SK-N-SH (cell line): ENCODE results near the gene ZNF608. TPM values are rescaled to one million over a fixed set of nuclear protein-coding genes. Genes with fewer than 3 reads are reported as not detected.

Source experiments
- CTCF ChIA-PET: fragments of 300-600, 350-600 bp; formaldehyde crosslinking; extraction: SDS; loops from one replicate; lab custom pipeline; 2021; lab: Yijun Ruan, JAX
- POLR2A ChIA-PET: fragments of 350-600 bp; sonication (Branson Sonifier 250); formaldehyde crosslinking; extraction: SDS; loops from one replicate; lab custom pipeline; 2020; ENCODE audit warnings: antibody characterized with exemption, inconsistent platforms; lab: Yijun Ruan, JAX
- DNase-seq: peaks from one replicate; pipeline ENCODE4 v3.0.0; 2012
- H2AFZ ChIP-seq: fragments of 200-600 bp; sonication (generic); 2 replicates; pipeline ENCODE4 v1.8.1; 2016; ENCODE audit warnings: antibody characterized with exemption, mild to moderate bottlenecking, low read depth
- H3F3A ChIP-seq: fragments of 200-600 bp; sonication (generic); replicated peaks from 2 replicates; pipeline ENCODE3; 2016; ENCODE audit warnings: antibody characterized with exemption, mild to moderate bottlenecking; ENCODE audit not compliant: insufficient read depth
- H3K27ac ChIP-seq, 2 experiments: fragments of 200-500 bp in 1 of 2; fragments of 200-600 bp in 1 of 2; sonication (Bioruptor generic) in 1 of 2; sonication (generic), shearing (Covaris generic) in 1 of 2; 2 replicates each; pipeline versions ENCODE4 v1.5.1 to v1.6.1; 2014 to 2016; ENCODE audit warnings: low read depth in 2 of 2, inconsistent platforms in 1 of 2, low read length in 1 of 2, mild to moderate bottlenecking in 1 of 2, mixed read lengths in 1 of 2
- H3K27me3 ChIP-seq: fragments of 200-600 bp; sonication (generic), shearing (Covaris generic); 2 replicates; pipeline ENCODE4 v1.6.1; 2016; ENCODE audit warnings: mixed run types; ENCODE audit not compliant: insufficient read depth
- H3K36me3 ChIP-seq, 2 experiments: fragments of 200-500 bp in 1 of 2; fragments of 200-600 bp in 1 of 2; sonication (Bioruptor generic) in 1 of 2; sonication (generic) in 1 of 2; replicated peaks in 1 of 2; 2 replicates each; pipeline versions ENCODE3 to v1.5.1; 2014 to 2016; ENCODE audit warnings: low read length in 1 of 2, mild to moderate bottlenecking in 1 of 2; ENCODE audit not compliant: insufficient read depth in 2 of 2, control insufficient read depth in 1 of 2
- H3K4me1 ChIP-seq, 2 experiments: fragments of 200-500 bp in 1 of 2; fragments of 200-600 bp in 1 of 2; sonication (Bioruptor generic) in 1 of 2; sonication (generic), shearing (Covaris generic) in 1 of 2; 2 replicates each; pipeline versions ENCODE4 v1.5.1 to v1.6.1; 2014 to 2016; ENCODE audit warnings: low read depth in 1 of 2, low read length in 1 of 2, mixed run types in 1 of 2; ENCODE audit not compliant: insufficient read depth in 2 of 2, control insufficient read depth in 1 of 2
- H3K4me2 ChIP-seq: fragments of 200-600 bp; sonication (generic), shearing (Covaris generic); 2 replicates; pipeline ENCODE4 v1.6.1; 2017; ENCODE audit warnings: mixed run types
- H3K4me3 ChIP-seq, 2 experiments: fragments of 200-500 bp in 1 of 2; fragments of 200-600 bp in 1 of 2; sonication (Bioruptor generic) in 1 of 2; sonication (generic), shearing (Covaris generic) in 1 of 2; 2 replicates each; pipeline versions ENCODE4 v1.5.1 to v1.8.1; 2014 to 2016; ENCODE audit warnings: low read depth in 2 of 2, inconsistent platforms in 1 of 2, low read length in 1 of 2, mild to moderate bottlenecking in 1 of 2, mixed read lengths in 1 of 2, moderate library complexity in 1 of 2
- H3K79me2 ChIP-seq: fragments of 200-600 bp; sonication (generic); 2 replicates; pipeline ENCODE4 v1.8.1; 2017; ENCODE audit warnings: mild to moderate bottlenecking; ENCODE audit not compliant: insufficient read depth
- H3K9ac ChIP-seq: fragments of 200-600 bp; sonication (generic); 2 replicates; pipeline ENCODE4 v1.6.1; 2017; ENCODE audit warnings: mixed run types
- H3K9me2 ChIP-seq: fragments of 200-600 bp; sonication (generic); 2 replicates; pipeline ENCODE4 v1.6.1; 2017; ENCODE audit warnings: mixed run types
- H3K9me3 ChIP-seq: fragments of 200-600 bp; sonication (generic); 2 replicates; pipeline ENCODE4 v1.6.1; 2017; ENCODE audit warnings: mixed run types, mild to moderate bottlenecking, moderate library complexity
- H4K20me1 ChIP-seq: fragments of 200-600 bp; sonication (generic); 2 replicates; pipeline ENCODE4 v1.6.1; 2017; ENCODE audit warnings: mild to moderate bottlenecking, mixed run types; ENCODE audit not compliant: insufficient read depth
- ELF1 ChIP-seq: IDR thresholded peaks from 2 replicates; pipeline ENCODE4 v1.4.0; 2012
- FOSL2 ChIP-seq: IDR thresholded peaks from 2 replicates; pipeline ENCODE4 v1.4.0; 2012; ENCODE audit warnings: low read depth, mild to moderate bottlenecking, moderate library complexity, borderline replicate concordance
- GABPA ChIP-seq: IDR thresholded peaks from 2 replicates; pipeline ENCODE4 v1.4.0; 2012; ENCODE audit warnings: low read depth, mild to moderate bottlenecking
- GATA2 ChIP-seq: sonication (generic); formaldehyde crosslinking; IDR thresholded peaks from 2 replicates; pipeline ENCODE4 v1.5.0; 2020; ENCODE audit warnings: mild to moderate bottlenecking, missing genetic modification reagents
- MAX ChIP-seq: IDR thresholded peaks from 2 replicates; pipeline ENCODE4 v1.4.0; 2012; ENCODE audit warnings: low read depth
- MEF2A ChIP-seq: IDR thresholded peaks from 2 replicates; pipeline ENCODE4 v1.4.0; 2012; ENCODE audit warnings: low read depth, borderline replicate concordance
- MXI1 ChIP-seq: IDR thresholded peaks from 2 replicates; pipeline ENCODE4 v1.6.1; 2012; ENCODE audit warnings: mild to moderate bottlenecking, low read depth, low read length, improper control_type of control experiment
- NRF1 ChIP-seq: IDR thresholded peaks from 2 replicates; pipeline ENCODE4 v1.6.1; 2012; ENCODE audit warnings: low read depth, mild to moderate bottlenecking, low read length
- POLR2AphosphoS5 ChIP-seq: IDR thresholded peaks from 2 replicates; pipeline ENCODE4 v1.6.1; 2012; ENCODE audit warnings: low read depth, low read length
- RAD21 ChIP-seq: IDR thresholded peaks from 2 replicates; pipeline ENCODE4 v1.6.1; 2012; ENCODE audit warnings: mild to moderate bottlenecking, low read length
- RCOR1 ChIP-seq: fragments of 150-350 bp; IDR thresholded peaks from 2 replicates; pipeline ENCODE4 v1.6.1; 2017; ENCODE audit warnings: antibody characterized with exemption, low read length
- RFX5 ChIP-seq: IDR thresholded peaks from 2 replicates; pipeline ENCODE4 v1.6.1; 2012; ENCODE audit warnings: mild to moderate bottlenecking, improper control_type of control experiment, low read length
- RXRA ChIP-seq: IDR thresholded peaks from 2 replicates; pipeline ENCODE4 v1.4.0; 2012; ENCODE audit warnings: low read depth, mild to moderate bottlenecking, borderline replicate concordance
- SIN3A ChIP-seq: IDR thresholded peaks from 2 replicates; pipeline ENCODE4 v1.6.1; 2012; ENCODE audit warnings: low read depth, mild to moderate bottlenecking, low read length, moderate library complexity, borderline replicate concordance
- SMC3 ChIP-seq: IDR thresholded peaks from 2 replicates; pipeline ENCODE4 v1.6.1; 2012; ENCODE audit warnings: low read depth, low read length, improper control_type of control experiment
- TAF1 ChIP-seq: IDR thresholded peaks from 2 replicates; pipeline ENCODE4 v1.6.1; 2012; ENCODE audit warnings: low read depth, mild to moderate bottlenecking, low read length, moderate library complexity, borderline replicate concordance
- TCF12 ChIP-seq: IDR thresholded peaks from 2 replicates; pipeline ENCODE4 v1.4.0; 2012
- TEAD4 ChIP-seq: IDR thresholded peaks from 2 replicates; pipeline ENCODE4 v1.4.0; 2012; ENCODE audit warnings: mild to moderate bottlenecking, borderline replicate concordance; ENCODE audit not compliant: insufficient read depth
- USF2 ChIP-seq: fragments of 150-350 bp; IDR thresholded peaks from 2 replicates; pipeline ENCODE4 v1.6.1; 2017; ENCODE audit warnings: antibody characterized with exemption, low read length, low read depth, borderline replicate concordance
- ZBTB33 ChIP-seq: IDR thresholded peaks from 2 replicates; pipeline ENCODE4 v1.4.0; 2012; ENCODE audit warnings: low read depth, borderline replicate concordance
- WGBS: methylation state at CpG from one replicate; pipeline ENCODE4 v1.1.6; 2017; ENCODE audit warnings: low lambda C conversion rate; 5-methylcytosine and 5-hydroxymethylcytosine counted together
- polyA plus RNA-seq, 3 experiments: library from polyadenylated mRNA; depleted of rRNA; stranded (reverse); fragments of >200 nt; gene quantifications; 2 replicates each; pipeline ENCODE4 v1.2.3, GENCODE V29; 2012
- TF ChIP-seq, protein P1 (sequence below): IDR thresholded peaks from 2 replicates; pipeline ENCODE4 v1.4.0; 2012; ENCODE audit warnings: low read depth, borderline replicate concordance
- TF ChIP-seq, protein P2 (sequence below): IDR thresholded peaks from 2 replicates; pipeline ENCODE4 v1.6.1; 2012; ENCODE audit warnings: mild to moderate bottlenecking, low read depth, low read length, moderate library complexity

Gene ZNF608
- polyA plus RNA-seq, 1 of the 3 experiments (the other 2 are of a cell fraction): 4.9 TPM

DNA sequence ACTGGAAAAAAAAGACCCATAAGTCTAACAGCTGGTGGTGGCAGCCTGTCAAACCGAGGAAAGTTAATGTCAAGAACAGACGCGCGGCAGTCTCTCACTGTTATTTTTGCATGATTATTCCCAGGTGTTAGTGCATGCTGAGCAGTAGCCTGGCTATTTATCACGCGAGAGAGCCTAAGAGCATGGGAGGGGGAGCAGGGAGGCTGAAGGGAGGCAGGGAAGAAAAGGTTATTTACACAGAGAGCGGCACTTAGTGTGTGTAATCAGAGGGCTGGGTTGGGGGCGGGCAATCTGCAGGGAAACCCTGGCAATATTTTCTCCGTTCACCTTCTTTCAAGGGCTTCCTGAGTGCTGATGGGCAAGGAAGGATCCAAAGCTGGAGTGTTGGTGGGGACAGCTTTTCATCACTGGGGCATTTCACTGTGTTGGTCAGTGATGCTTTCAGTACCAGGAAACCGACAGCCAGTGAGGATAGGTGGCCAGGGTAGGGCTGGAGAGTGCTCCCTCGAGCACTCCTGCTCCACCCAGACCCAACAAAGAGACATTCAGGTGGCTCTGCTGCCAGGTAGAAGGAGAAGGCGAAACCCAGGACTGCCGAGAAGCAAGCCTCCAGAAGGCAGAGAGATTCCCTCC lies 39.6 kb downstream of the ZNF608 start (continued):
- TF ChIP-seq GATA2 (CRISPR knock-in tag) (peak; percentile 46), GABPA (no peak), SIN3A (peak; percentile 58; the same call in 1 of the 2 replicates), NRF1 (no peak), FOSL2 (no peak), ELF1 (no peak), RCOR1 (peak; percentile 68), SMC3 (no peak), RXRA (no peak), RAD21 (peak; percentile 38), MAX (no peak), MEF2A (no peak), POLR2AphosphoS5 (peak; percentile 52; the same call in 1 of the 2 replicates), MXI1 (0 out of 2 replicates have a peak, but pooled peaks have one; percentile 76), RFX5 (no peak)
- TF ChIP-seq, protein P1, sequence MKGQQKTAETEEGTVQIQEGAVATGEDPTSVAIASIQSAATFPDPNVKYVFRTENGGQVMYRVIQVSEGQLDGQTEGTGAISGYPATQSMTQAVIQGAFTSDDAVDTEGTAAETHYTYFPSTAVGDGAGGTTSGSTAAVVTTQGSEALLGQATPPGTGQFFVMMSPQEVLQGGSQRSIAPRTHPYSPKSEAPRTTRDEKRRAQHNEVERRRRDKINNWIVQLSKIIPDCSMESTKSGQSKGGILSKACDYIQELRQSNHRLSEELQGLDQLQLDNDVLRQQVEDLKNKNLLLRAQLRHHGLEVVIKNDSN: no peak
- TF ChIP-seq, protein P2, sequence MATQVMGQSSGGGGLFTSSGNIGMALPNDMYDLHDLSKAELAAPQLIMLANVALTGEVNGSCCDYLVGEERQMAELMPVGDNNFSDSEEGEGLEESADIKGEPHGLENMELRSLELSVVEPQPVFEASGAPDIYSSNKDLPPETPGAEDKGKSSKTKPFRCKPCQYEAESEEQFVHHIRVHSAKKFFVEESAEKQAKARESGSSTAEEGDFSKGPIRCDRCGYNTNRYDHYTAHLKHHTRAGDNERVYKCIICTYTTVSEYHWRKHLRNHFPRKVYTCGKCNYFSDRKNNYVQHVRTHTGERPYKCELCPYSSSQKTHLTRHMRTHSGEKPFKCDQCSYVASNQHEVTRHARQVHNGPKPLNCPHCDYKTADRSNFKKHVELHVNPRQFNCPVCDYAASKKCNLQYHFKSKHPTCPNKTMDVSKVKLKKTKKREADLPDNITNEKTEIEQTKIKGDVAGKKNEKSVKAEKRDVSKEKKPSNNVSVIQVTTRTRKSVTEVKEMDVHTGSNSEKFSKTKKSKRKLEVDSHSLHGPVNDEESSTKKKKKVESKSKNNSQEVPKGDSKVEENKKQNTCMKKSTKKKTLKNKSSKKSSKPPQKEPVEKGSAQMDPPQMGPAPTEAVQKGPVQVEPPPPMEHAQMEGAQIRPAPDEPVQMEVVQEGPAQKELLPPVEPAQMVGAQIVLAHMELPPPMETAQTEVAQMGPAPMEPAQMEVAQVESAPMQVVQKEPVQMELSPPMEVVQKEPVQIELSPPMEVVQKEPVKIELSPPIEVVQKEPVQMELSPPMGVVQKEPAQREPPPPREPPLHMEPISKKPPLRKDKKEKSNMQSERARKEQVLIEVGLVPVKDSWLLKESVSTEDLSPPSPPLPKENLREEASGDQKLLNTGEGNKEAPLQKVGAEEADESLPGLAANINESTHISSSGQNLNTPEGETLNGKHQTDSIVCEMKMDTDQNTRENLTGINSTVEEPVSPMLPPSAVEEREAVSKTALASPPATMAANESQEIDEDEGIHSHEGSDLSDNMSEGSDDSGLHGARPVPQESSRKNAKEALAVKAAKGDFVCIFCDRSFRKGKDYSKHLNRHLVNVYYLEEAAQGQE: no peak

DNA sequence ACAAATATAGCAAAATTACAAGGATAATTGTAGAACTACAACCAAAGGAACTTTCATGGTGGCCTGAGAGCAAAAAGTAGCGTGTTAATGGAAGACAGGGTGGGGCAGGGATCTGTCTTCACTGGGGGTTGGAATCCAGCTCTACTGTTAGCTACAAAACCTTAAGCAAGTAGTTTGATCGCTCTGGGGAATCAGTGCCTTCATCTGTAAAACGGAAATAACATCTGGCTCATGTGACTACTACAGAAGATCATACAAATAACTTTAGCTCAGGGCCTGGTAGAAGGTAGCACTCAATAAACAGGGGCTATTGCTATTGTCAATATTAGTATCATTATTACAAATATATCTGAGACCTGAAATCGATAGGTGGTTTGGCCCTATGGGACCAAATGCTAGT lies 40.4 kb downstream of the ZNF608 start:
- no peak for DNase-seq
- H4K20me1 ChIP-seq: no peaks in the 10 kb centered on the region; the same call in 1 of the 2 replicates
- H3K9me2 ChIP-seq: no peaks in the 10 kb centered on the region
- no peaks in the 10 kb centered on the region for H3K27me3 ChIP-seq
- ChIA-PET CTCF (interaction anchor here (1.5 to 1.6 kb wide), 2 partner anchors 14 to 16 kb away, joined by 4 to 5 read pairs; no protein-coding TSS in a partner anchor), POLR2A (interaction anchor here (1.0 to 1.5 kb wide), 2 partner anchors 12 to 43 kb away, joined by 3 to 4 read pairs; no protein-coding TSS in a partner anchor)
- H3K27ac ChIP-seq: peak overlapping the region in 1 of 2 experiments; percentile 92; a peak in 2 of 4 replicates
- H3F3A ChIP-seq: peaks cover 3% of the 10 kb centered on the region
- H3K79me2 ChIP-seq: no peaks in the 10 kb centered on the region
- no peak overlapping the region for H3K9ac ChIP-seq
- no peaks in the 10 kb centered on the region for H3K9me3 ChIP-seq
- 93% methylated on average over 4 of the region's 4 CpGs for WGBS
- no peak overlapping the region for H2AFZ ChIP-seq
- peaks cover 0 to 35% of the 10 kb centered on the region in 2 experiments; a peak in 2 of 4 replicates for H3K4me1 ChIP-seq
- no peak for TF ChIP-seq TEAD4
- TF ChIP-seq GATA2 (CRISPR knock-in tag): no peak
- no peak for TF ChIP-seq ZBTB33
- TF ChIP-seq RFX5: no peak
- TF ChIP-seq RAD21: no peak
- no peak for TF ChIP-seq TCF12
- TF ChIP-seq GABPA: no peak
- TF ChIP-seq TAF1: no peak
- no peak for TF ChIP-seq RXRA
- no peak for TF ChIP-seq USF2
- H3K4me2 ChIP-seq: no peak overlapping the region
- H3K4me3 ChIP-seq: no peak overlapping the region
- H3K36me3 ChIP-seq: no peaks in the 10 kb centered on the region
